IMR-90 (cell line): ENCODE results near the gene PRAMEF13.
"Not testable (repeated sequence)": the region's sequence is repeated elsewhere in the genome, so short reads cannot be mapped to it uniquely, and the experiment has no call there.

ENCODE experiments used
- CEBPB ChIP-seq: IDR thresholded peaks from 2 replicates; pipeline ENCODE4 v1.6.1; 2012; ENCODE audit warnings: low read depth, low read length, improper control_type of control experiment
- CHD1 ChIP-seq: IDR thresholded peaks from 2 replicates; pipeline ENCODE4 v1.6.1; 2012; ENCODE audit warnings: low read depth, low read length, improper control_type of control experiment
- CTCF ChIP-seq: conservative IDR thresholded peaks from 2 replicates; pipeline ENCODE4 v1.5.1; 2012; ENCODE audit warnings: mild to moderate bottlenecking, low read depth, low read length, improper control_type of control experiment
- MAFK ChIP-seq: IDR thresholded peaks from 2 replicates; pipeline ENCODE4 v1.6.1; 2012; ENCODE audit warnings: low read depth, low read length, improper control_type of control experiment
- MAZ ChIP-seq: IDR thresholded peaks from 2 replicates; pipeline ENCODE4 v1.6.1; 2012; ENCODE audit warnings: low read depth, mild to moderate bottlenecking, low read length, improper control_type of control experiment, moderate library complexity, borderline replicate concordance
- MXI1 ChIP-seq: IDR thresholded peaks from 2 replicates; pipeline ENCODE4 v1.6.1; 2012; ENCODE audit warnings: low read depth, mild to moderate bottlenecking, low read length, moderate library complexity, borderline replicate concordance
- NFE2L2 ChIP-seq: fragments of 150-350 bp; IDR thresholded peaks from 2 replicates; pipeline ENCODE4 v1.6.1; 2016; ENCODE audit warnings: low read depth, mild to moderate bottlenecking, low read length
- POLR2A ChIP-seq: IDR thresholded peaks from 2 replicates; pipeline ENCODE4 v1.6.1; 2012; ENCODE audit warnings: mild to moderate bottlenecking, low read depth, low read length
- RAD21 ChIP-seq: IDR thresholded peaks from 2 replicates; pipeline ENCODE4 v1.6.1; 2012; ENCODE audit warnings: low read length, improper control_type of control experiment
- RCOR1 ChIP-seq: IDR thresholded peaks from 2 replicates; pipeline ENCODE4 v1.6.1; 2012; ENCODE audit warnings: mild to moderate bottlenecking, low read length, improper control_type of control experiment; ENCODE audit not compliant: insufficient replicate concordance
- RFX5 ChIP-seq: IDR thresholded peaks from 2 replicates; pipeline ENCODE4 v1.8.0; 2012; ENCODE audit warnings: low read depth, mild to moderate bottlenecking, low read length, moderate library complexity
- SMC3 ChIP-seq: fragments of 150-350 bp; IDR thresholded peaks from 2 replicates; pipeline ENCODE4 v1.6.1; 2016; ENCODE audit warnings: low read depth, mild to moderate bottlenecking, antibody characterized with exemption, low read length, moderate library complexity
- USF2 ChIP-seq: fragments of 150-350 bp; IDR thresholded peaks from 2 replicates; pipeline ENCODE4 v1.6.1; 2017; ENCODE audit warnings: mild to moderate bottlenecking, antibody characterized with exemption, low read length, low read depth

GRCh38 chr1:13232056-13232455 lies 30.8 kb upstream of the PRAMEF13 start:
- not testable (repeated sequence) for TF ChIP-seq CHD1, CTCF, RCOR1, POLR2A, MAZ, SMC3, MAFK, NFE2L2, CEBPB, RAD21, RFX5, MXI1, USF2
